BE2C (cell line): ENCODE results near the gene TMEM161B.

Experiments
- DNase-seq: peaks from one replicate; pipeline ENCODE4 v3.0.0-alpha.2; 2020
- H3K27me3 ChIP-seq: fragments of 250-450 bp; sonication (Bioruptor Pico); 2 replicates; pipeline ENCODE4 v1.5.1; 2020; ENCODE audit warnings: mild to moderate bottlenecking
- H3K36me3 ChIP-seq: fragments of 250-450 bp; sonication (Bioruptor Pico); 2 replicates; pipeline ENCODE4 v1.5.1; 2020; ENCODE audit warnings: mild to moderate bottlenecking
- H3K4me1 ChIP-seq: fragments of 250-450 bp; sonication (Bioruptor Pico); 2 replicates; pipeline ENCODE4 v1.5.1; 2020
- H3K4me3 ChIP-seq: 2 replicates; pipeline ENCODE4 v1.5.1; 2011; ENCODE audit warnings: low read depth, low read length
- H3K9me3 ChIP-seq: fragments of 250-450 bp; sonication (Bioruptor Pico); 2 replicates; pipeline ENCODE4 v1.5.1; 2020
- TF ChIP-seq, protein P1 (sequence below): IDR thresholded peaks from 2 replicates; pipeline ENCODE4 v1.5.1; 2012; ENCODE audit warnings: mild to moderate bottlenecking, low read depth, low read length

Gene TMEM161B

DNA sequence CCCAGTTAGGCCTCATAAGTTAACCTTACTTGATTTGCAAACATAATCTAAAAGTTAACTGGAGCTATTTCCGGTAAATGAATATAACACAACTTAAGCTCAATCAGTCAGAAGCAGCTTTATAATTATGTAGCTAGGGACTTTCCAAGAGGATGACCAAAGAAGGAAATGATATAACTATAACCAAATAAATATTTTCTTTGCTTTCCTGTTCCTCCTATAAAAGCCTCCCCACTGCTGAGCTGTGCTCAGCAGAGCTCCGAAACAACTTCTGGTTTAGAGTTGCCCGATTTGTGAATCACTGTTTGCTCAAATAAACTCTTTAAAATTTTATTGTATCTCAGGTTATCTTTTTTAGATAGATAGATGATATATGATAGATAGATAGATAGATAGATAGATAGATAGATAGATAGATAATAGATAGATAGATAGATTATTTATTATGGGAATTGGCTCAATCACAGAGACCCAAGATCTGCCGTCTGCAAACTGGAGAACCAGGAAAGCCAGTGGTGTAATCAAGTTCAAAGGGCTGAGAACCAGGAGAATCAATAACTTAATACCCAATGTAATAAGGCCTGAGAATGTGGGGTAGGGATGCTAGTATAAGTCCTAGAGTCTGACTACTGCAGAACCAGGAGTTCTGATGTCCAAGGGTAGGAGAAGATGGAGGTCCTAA, 19.3 kb upstream of the TMEM161B start:
- Histone ChIP-seq H3K4me1 (no peaks in the 10 kb centered on the region), H3K36me3 (no peaks in the 10 kb centered on the region), H3K4me3 (no peak overlapping the region), H3K9me3 (no peaks in the 10 kb centered on the region), H3K27me3 (no peaks in the 10 kb centered on the region)
- no peak for DNase-seq
- TF ChIP-seq, protein P1, sequence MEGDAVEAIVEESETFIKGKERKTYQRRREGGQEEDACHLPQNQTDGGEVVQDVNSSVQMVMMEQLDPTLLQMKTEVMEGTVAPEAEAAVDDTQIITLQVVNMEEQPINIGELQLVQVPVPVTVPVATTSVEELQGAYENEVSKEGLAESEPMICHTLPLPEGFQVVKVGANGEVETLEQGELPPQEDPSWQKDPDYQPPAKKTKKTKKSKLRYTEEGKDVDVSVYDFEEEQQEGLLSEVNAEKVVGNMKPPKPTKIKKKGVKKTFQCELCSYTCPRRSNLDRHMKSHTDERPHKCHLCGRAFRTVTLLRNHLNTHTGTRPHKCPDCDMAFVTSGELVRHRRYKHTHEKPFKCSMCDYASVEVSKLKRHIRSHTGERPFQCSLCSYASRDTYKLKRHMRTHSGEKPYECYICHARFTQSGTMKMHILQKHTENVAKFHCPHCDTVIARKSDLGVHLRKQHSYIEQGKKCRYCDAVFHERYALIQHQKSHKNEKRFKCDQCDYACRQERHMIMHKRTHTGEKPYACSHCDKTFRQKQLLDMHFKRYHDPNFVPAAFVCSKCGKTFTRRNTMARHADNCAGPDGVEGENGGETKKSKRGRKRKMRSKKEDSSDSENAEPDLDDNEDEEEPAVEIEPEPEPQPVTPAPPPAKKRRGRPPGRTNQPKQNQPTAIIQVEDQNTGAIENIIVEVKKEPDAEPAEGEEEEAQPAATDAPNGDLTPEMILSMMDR = no peak

DNA sequence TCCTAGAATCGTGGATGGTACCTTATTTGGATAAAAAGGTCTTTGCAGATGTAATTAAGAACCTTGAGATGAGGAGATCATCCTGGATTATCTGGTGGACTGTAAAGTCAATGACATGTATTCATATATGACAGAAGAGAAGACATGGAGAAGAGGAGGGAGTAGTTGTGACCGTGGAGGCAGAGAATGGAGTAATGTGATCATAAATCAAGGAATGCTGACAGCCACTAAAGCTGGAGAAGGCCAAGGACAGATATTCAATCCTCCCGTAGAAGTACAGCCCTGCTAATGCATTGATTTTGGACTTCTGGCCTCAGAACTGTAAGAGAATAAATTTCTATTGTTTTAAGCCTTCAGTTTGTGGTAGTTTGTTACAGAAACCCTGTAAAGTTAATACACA, 18.7 kb upstream of the TMEM161B start:
- no peaks in the 10 kb centered on the region for H3K4me1 ChIP-seq
- no peaks in the 10 kb centered on the region for H3K36me3 ChIP-seq
- no peak for DNase-seq
- no peak overlapping the region for H3K4me3 ChIP-seq
- no peaks in the 10 kb centered on the region for H3K9me3 ChIP-seq
- TF ChIP-seq, protein P1 = no peak
- H3K27me3 ChIP-seq = no peaks in the 10 kb centered on the region

DNA sequence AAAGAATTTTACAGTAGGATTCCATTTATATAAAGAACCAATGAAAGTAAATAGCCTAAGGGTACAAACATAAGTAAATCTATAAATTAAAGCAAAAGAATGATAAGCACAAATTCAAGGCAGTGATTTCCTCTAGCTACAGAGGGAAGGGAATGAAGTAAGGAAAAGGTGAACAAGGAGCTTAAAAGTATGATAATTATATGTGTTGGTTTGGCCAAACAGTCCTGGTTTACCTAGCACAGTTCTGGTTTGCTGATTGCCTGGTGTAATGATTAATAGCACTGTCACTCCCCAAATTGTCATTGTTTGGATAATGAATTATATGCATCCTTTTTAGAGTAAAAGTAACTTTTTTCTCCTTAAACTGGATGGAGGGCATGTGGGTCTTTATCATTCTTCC, 15.0 kb upstream of the TMEM161B start:
- Histone ChIP-seq H3K9me3 (no peaks in the 10 kb centered on the region), H3K36me3 (no peaks in the 10 kb centered on the region), H3K4me3 (no peak overlapping the region), H3K27me3 (no peaks in the 10 kb centered on the region), H3K4me1 (no peaks in the 10 kb centered on the region)
- no peak for DNase-seq
- TF ChIP-seq, protein P1 = no peak

DNA sequence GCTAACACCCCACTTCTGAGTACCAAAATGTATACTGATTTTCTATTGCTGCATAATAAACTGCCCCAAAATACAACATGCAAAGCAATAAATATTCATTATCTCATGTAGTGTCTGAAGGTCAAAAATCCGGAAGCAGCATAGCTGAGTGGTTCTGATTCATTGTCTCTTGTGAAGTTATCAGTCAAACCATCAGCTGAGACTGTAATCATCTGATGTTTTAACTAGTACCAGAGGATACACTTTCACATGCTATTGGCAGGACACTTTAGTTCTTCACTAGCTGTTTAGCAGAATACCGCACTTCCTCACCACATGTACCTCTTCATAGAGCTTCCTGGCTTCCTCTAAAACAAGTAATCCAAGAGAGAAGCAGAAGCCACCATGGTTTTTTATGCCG, 12.7 kb upstream of the TMEM161B start:
- Histone ChIP-seq H3K27me3 (no peaks in the 10 kb centered on the region), H3K4me3 (no peak overlapping the region), H3K36me3 (no peaks in the 10 kb centered on the region), H3K4me1 (no peaks in the 10 kb centered on the region), H3K9me3 (no peaks in the 10 kb centered on the region)
- no peak for DNase-seq
- TF ChIP-seq, protein P1 = no peak

DNA sequence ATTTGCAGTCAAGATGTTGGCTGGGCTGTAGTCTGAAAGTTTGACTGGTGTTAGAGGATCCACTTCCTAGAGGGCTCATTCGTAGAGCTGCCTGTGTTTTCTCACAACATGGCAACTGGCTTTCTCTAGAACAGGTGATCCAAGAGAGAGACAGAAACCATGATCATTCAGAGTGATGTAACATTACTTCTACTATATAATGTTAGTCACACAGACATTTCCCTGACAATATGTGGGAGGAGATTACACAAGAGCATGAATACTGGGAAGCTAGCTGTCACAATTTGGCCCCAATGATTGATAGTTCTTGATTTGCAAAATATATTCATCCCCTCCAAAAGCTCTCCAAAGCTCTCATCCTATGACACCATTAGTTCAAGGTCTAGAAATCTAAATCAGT, 10.9 kb upstream of the TMEM161B start:
- DNase-seq = no peak
- Histone ChIP-seq H3K36me3 (peaks cover 4% of the 10 kb centered on the region), H3K27me3 (no peaks in the 10 kb centered on the region), H3K9me3 (no peaks in the 10 kb centered on the region), H3K4me3 (no peak overlapping the region), H3K4me1 (no peaks in the 10 kb centered on the region; the same call in 1 of the 2 replicates)
- TF ChIP-seq, protein P1 = no peak

DNA sequence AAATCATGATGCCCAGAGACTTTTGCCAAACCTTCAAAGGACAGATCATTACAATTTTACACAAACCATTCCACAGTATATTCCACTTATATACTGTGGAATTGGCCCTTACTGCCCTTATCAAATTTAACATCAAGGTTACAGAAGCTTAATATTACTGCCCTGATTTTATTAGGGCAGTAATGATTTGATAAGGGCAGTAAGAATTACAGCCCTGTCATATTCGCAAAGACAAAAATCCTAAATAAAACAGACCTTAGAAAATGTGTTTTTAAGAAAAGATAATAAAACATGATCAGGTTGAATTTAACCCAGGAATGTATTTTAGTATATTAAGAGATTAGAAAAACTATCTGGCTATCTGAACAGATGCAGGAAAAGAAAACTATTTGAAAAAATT, 7.7 kb upstream of the TMEM161B start:
- no peak for DNase-seq
- H3K4me3 ChIP-seq = no peak overlapping the region
- peaks cover 7% of the 10 kb centered on the region for H3K36me3 ChIP-seq
- H3K4me1 ChIP-seq = no peaks in the 10 kb centered on the region; the same call in 1 of the 2 replicates
- no peaks in the 10 kb centered on the region for H3K27me3 ChIP-seq
- TF ChIP-seq, protein P1 = no peak
- H3K9me3 ChIP-seq = no peaks in the 10 kb centered on the region
